ENCODE measurements around the gene FGF18.

FGF18 gene

DNA sequence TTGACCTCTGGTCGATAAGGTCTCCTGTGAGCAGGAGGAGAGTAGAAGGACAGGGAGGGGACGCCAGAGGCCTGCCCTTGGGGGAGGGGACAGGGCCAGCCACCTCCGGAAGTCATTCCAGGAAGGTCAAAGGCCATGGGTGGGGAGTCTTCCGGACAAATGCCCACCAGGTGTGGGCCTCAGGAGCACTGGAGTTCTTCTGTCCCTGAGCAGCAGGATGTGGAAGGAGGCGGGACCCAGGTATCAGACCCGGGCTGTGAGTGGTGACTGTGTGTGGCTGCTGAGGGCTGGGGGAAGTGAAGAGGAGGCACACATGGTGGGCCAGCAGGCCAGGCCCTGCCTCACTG lies 13.9 kb downstream of the FGF18 start:
- H3K4me3 ChIP-seq (ENCODE audit: low read length, poor library complexity, severe bottlenecking), result no peak overlapping the region
- H3K9ac ChIP-seq (ENCODE audit: low read depth, low read length, poor library complexity, severe bottlenecking), result no peak overlapping the region
- H4K20me1 ChIP-seq (ENCODE audit: insufficient read depth, low read length, poor library complexity, severe bottlenecking), result no peaks in the 10 kb centered on the region
- H3K4me1 ChIP-seq (ENCODE audit: insufficient read depth, low read length, poor library complexity, severe bottlenecking), result no peaks in the 10 kb centered on the region
- TF ChIP-seq EZH2phosphoT487 (IDR thresholded peaks at IDR 0.05; ENCODE audit: borderline replicate concordance), result no peak
- TF ChIP-seq, protein P1, sequence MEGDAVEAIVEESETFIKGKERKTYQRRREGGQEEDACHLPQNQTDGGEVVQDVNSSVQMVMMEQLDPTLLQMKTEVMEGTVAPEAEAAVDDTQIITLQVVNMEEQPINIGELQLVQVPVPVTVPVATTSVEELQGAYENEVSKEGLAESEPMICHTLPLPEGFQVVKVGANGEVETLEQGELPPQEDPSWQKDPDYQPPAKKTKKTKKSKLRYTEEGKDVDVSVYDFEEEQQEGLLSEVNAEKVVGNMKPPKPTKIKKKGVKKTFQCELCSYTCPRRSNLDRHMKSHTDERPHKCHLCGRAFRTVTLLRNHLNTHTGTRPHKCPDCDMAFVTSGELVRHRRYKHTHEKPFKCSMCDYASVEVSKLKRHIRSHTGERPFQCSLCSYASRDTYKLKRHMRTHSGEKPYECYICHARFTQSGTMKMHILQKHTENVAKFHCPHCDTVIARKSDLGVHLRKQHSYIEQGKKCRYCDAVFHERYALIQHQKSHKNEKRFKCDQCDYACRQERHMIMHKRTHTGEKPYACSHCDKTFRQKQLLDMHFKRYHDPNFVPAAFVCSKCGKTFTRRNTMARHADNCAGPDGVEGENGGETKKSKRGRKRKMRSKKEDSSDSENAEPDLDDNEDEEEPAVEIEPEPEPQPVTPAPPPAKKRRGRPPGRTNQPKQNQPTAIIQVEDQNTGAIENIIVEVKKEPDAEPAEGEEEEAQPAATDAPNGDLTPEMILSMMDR (conservative IDR thresholded peaks at IDR 0.05; ENCODE audit: low read length), result no peak
- no peaks in the 10 kb centered on the region for H3K79me2 ChIP-seq (ENCODE audit: insufficient read depth, low read length)
- no peaks in the 10 kb centered on the region for H3K9me2 ChIP-seq (replicated peaks; ENCODE audit: low read depth, low read length)
- no peaks in the 10 kb centered on the region for H3K27me3 ChIP-seq (ENCODE audit: insufficient read depth, low read length, poor library complexity, severe bottlenecking)
- no peaks in the 10 kb centered on the region for H3F3A ChIP-seq (ENCODE audit: low read depth)
- H3K9me3 ChIP-seq (ENCODE audit: insufficient read depth, low read depth, low read length), result no peaks in the 10 kb centered on the region
- H3K36me3 ChIP-seq (ENCODE audit: insufficient read depth, low read length), result no peaks in the 10 kb centered on the region
- no peak overlapping the region for H3K4me2 ChIP-seq (ENCODE audit: low read depth, low read length, poor library complexity, severe bottlenecking)
- H2AFZ ChIP-seq (ENCODE audit: low read length), result no peak overlapping the region

DNA sequence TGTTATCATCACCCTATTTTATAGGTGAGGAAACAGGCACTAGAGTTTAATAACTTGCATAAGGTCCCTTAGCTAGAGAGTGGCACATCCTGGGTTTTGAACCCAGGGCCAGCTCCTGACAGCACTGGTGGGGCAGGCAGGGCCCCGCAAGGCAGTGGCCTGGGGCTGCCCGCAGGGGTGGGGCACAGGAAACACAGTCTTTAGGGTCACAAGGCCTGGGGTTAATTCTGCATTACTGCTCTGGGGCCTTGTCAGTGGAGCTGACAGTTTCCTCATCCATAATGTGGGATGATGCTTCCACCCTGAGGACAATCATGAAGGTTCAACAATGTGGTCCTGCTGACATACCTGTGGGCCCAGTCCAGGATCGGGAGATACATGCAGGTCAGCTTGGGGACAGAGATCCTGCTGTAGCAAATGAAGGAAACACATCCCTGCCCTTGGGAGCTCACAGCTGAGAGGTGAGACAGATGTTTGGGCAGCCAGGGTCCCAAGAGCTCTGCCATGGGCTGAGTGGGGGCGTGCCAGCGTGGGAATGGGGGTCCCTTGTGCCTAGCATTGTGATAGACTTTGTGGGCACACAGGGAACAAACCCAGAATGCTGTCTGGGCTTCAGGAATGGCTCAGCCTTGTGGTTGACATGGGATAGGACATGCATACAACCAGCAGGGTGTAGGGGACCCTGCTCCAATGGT lies 14.7 kb downstream of the FGF18 start:
- Histone ChIP-seq H3K36me3 (ENCODE audit: insufficient read depth, low read length) (no peaks in the 10 kb centered on the region), H3K4me3 (ENCODE audit: low read length, poor library complexity, severe bottlenecking) (no peak overlapping the region), H3K4me2 (ENCODE audit: low read depth, low read length, poor library complexity, severe bottlenecking) (no peak overlapping the region), H3K9me2 (replicated peaks; ENCODE audit: low read depth, low read length) (no peaks in the 10 kb centered on the region), H3K9ac (ENCODE audit: low read depth, low read length, poor library complexity, severe bottlenecking) (no peak overlapping the region), H4K20me1 (ENCODE audit: insufficient read depth, low read length, poor library complexity, severe bottlenecking) (no peaks in the 10 kb centered on the region), H3K4me1 (ENCODE audit: insufficient read depth, low read length, poor library complexity, severe bottlenecking) (no peaks in the 10 kb centered on the region), H3F3A (ENCODE audit: low read depth) (no peaks in the 10 kb centered on the region), H3K9me3 (ENCODE audit: insufficient read depth, low read depth, low read length) (no peaks in the 10 kb centered on the region), H3K27me3 (ENCODE audit: insufficient read depth, low read length, poor library complexity, severe bottlenecking) (no peaks in the 10 kb centered on the region), H2AFZ (ENCODE audit: low read length) (no peak overlapping the region), H3K79me2 (ENCODE audit: insufficient read depth, low read length) (no peaks in the 10 kb centered on the region)
- TF ChIP-seq EZH2phosphoT487 (IDR thresholded peaks at IDR 0.05; ENCODE audit: borderline replicate concordance), result no peak

DNA sequence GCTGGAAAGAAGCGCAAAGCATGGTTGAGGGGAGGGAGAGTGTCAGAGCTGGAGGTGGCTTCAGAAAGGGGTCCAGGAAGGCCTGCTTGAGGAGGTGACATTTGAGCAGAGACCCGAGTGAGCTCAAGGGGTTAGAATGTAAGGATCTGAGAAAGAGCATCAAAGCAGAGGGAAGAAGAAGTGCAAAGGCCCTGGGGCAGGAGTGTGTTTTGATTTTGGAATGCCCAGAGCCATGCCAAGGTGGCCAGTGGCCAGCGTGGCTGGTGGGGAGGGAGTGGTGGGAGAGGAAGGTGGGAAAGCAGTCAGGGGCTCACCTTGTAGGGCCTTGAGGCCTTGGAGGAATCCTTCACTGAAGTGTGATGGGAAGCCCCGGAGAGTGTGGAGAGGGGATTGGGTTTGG lies 15.4 kb downstream of the FGF18 start:
- Histone ChIP-seq H4K20me1 (ENCODE audit: insufficient read depth, low read length, poor library complexity, severe bottlenecking) (no peaks in the 10 kb centered on the region), H3K9me3 (ENCODE audit: insufficient read depth, low read depth, low read length) (no peaks in the 10 kb centered on the region), H3K27me3 (ENCODE audit: insufficient read depth, low read length, poor library complexity, severe bottlenecking) (no peaks in the 10 kb centered on the region), H3K9me2 (replicated peaks; ENCODE audit: low read depth, low read length) (no peaks in the 10 kb centered on the region), H3F3A (ENCODE audit: low read depth) (no peaks in the 10 kb centered on the region), H3K4me3 (ENCODE audit: low read length, poor library complexity, severe bottlenecking) (no peak overlapping the region), H3K4me2 (ENCODE audit: low read depth, low read length, poor library complexity, severe bottlenecking) (no peak overlapping the region), H3K36me3 (ENCODE audit: insufficient read depth, low read length) (no peaks in the 10 kb centered on the region), H2AFZ (ENCODE audit: low read length) (no peak overlapping the region), H3K79me2 (ENCODE audit: insufficient read depth, low read length) (no peaks in the 10 kb centered on the region), H3K9ac (ENCODE audit: low read depth, low read length, poor library complexity, severe bottlenecking) (no peak overlapping the region), H3K4me1 (ENCODE audit: insufficient read depth, low read length, poor library complexity, severe bottlenecking) (no peaks in the 10 kb centered on the region)
- TF ChIP-seq, protein P1 (conservative IDR thresholded peaks at IDR 0.05; ENCODE audit: low read length), result no peak
- no peak for TF ChIP-seq EZH2phosphoT487 (IDR thresholded peaks at IDR 0.05; ENCODE audit: borderline replicate concordance)

DNA sequence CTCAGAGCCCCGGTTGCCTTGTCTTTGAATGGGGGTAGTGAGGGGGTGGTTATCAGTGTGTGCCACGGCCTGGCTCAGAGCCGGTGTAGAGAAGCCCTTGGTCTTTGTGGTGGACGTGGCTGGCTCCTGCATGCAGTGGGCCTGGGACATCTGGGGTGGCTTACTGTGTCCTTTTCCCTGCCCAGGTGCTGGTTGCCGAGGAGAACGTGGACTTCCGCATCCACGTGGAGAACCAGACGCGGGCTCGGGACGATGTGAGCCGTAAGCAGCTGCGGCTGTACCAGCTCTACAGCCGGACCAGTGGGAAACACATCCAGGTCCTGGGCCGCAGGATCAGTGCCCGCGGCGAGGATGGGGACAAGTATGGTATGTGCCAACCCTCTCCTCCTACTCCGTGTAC lies 16.5 kb downstream of the FGF18 start:
- H3K79me2 ChIP-seq (ENCODE audit: insufficient read depth, low read length), result no peaks in the 10 kb centered on the region
- no peak overlapping the region for H3K4me2 ChIP-seq (ENCODE audit: low read depth, low read length, poor library complexity, severe bottlenecking)
- TF ChIP-seq, protein P1 (conservative IDR thresholded peaks at IDR 0.05; ENCODE audit: low read length), result no peak
- no peak for TF ChIP-seq EZH2phosphoT487 (IDR thresholded peaks at IDR 0.05; ENCODE audit: borderline replicate concordance)
- H3K4me3 ChIP-seq (ENCODE audit: low read length, poor library complexity, severe bottlenecking), result no peak overlapping the region
- no peaks in the 10 kb centered on the region for H3K36me3 ChIP-seq (ENCODE audit: insufficient read depth, low read length)
- no peaks in the 10 kb centered on the region for H3F3A ChIP-seq (ENCODE audit: low read depth)
- H3K9ac ChIP-seq (ENCODE audit: low read depth, low read length, poor library complexity, severe bottlenecking), result no peak overlapping the region
- H4K20me1 ChIP-seq (ENCODE audit: insufficient read depth, low read length, poor library complexity, severe bottlenecking), result no peaks in the 10 kb centered on the region
- no peaks in the 10 kb centered on the region for H3K9me3 ChIP-seq (ENCODE audit: insufficient read depth, low read depth, low read length)
- H3K4me1 ChIP-seq (ENCODE audit: insufficient read depth, low read length, poor library complexity, severe bottlenecking), result no peaks in the 10 kb centered on the region
- no peaks in the 10 kb centered on the region for H3K27me3 ChIP-seq (ENCODE audit: insufficient read depth, low read length, poor library complexity, severe bottlenecking)
- no peaks in the 10 kb centered on the region for H3K9me2 ChIP-seq (replicated peaks; ENCODE audit: low read depth, low read length)
- no peak overlapping the region for H2AFZ ChIP-seq (ENCODE audit: low read length)

All from Loucy (cell line).